Astrocyte (in vitro differentiated cells and primary cell): ENCODE measurements around the gene ZNF317. TPM values are rescaled to one million over a fixed set of nuclear protein-coding genes. Genes with fewer than 3 reads are reported as not detected.

Source experiments
- DNase-seq: peaks from one replicate; pipeline ENCODE4 v3.0.0-alpha.2; 2010; ENCODE audit warnings: low read depth
- FAIRE-seq: peaks from 2 replicates; lab custom pipeline; 2011; peaks lifted over from hg19 to GRCh38; lab: Jason Lieb, UNC
- H2AFZ ChIP-seq: 2 replicates; pipeline ENCODE4 v1.6.0; 2012; ENCODE audit warnings: low read depth, low read length, inconsistent platforms
- H3K27ac ChIP-seq: 2 replicates; pipeline ENCODE4 v1.5.1; 2011; ENCODE audit warnings: low read depth, low read length, inconsistent platforms
- H3K27me3 ChIP-seq: 2 replicates; pipeline ENCODE4 v1.6.0; 2011; ENCODE audit warnings: low read length, inconsistent platforms; ENCODE audit not compliant: insufficient read depth
- H3K36me3 ChIP-seq: 2 replicates; pipeline ENCODE4 v1.5.1; 2011; ENCODE audit warnings: low read length, inconsistent platforms; ENCODE audit not compliant: insufficient read depth
- H3K4me1 ChIP-seq: 2 replicates; pipeline ENCODE4 v1.5.1; 2011; ENCODE audit warnings: low read length, inconsistent platforms; ENCODE audit not compliant: insufficient read depth
- H3K4me2 ChIP-seq: 2 replicates; pipeline ENCODE4 v1.6.0; 2012; ENCODE audit warnings: low read length, inconsistent platforms
- H3K4me3 ChIP-seq: 2 replicates; pipeline ENCODE4 v1.5.1; 2011; ENCODE audit warnings: low read depth, mild to moderate bottlenecking, low read length, inconsistent platforms; ENCODE audit not compliant: insufficient read depth
- H3K79me2 ChIP-seq: 2 replicates; pipeline ENCODE4 v1.6.0; 2012; ENCODE audit warnings: mild to moderate bottlenecking, low read length, inconsistent platforms; ENCODE audit not compliant: insufficient read depth
- H3K9ac ChIP-seq: 2 replicates; pipeline ENCODE4 v1.6.0; 2012; ENCODE audit warnings: mild to moderate bottlenecking, low read length, inconsistent platforms
- H3K9me3 ChIP-seq: 2 replicates; pipeline ENCODE4 v1.5.1; 2012; ENCODE audit warnings: low read depth, mild to moderate bottlenecking, low read length, inconsistent platforms; ENCODE audit not compliant: insufficient read depth
- H4K20me1 ChIP-seq: 2 replicates; pipeline ENCODE4 v1.6.0; 2012; ENCODE audit warnings: low read length, inconsistent platforms; ENCODE audit not compliant: insufficient read depth
- H3K27ac Mint-ChIP-seq: one replicate; pipeline ENCODE4 v1.8.0; 2021; ENCODE audit warnings: mild to moderate bottlenecking, mixed read lengths; ENCODE audit not compliant: unreplicated experiment
- H3K27me3 Mint-ChIP-seq: one replicate; pipeline ENCODE4 v1.8.0; 2021; ENCODE audit warnings: low read depth, mixed read lengths; ENCODE audit not compliant: unreplicated experiment
- H3K36me3 Mint-ChIP-seq: one replicate; pipeline ENCODE4 v1.8.0; 2021; ENCODE audit warnings: low read depth, mixed read lengths; ENCODE audit not compliant: unreplicated experiment
- H3K4me1 Mint-ChIP-seq: one replicate; pipeline ENCODE4 v1.8.0; 2021; ENCODE audit warnings: low read depth, mixed read lengths; ENCODE audit not compliant: unreplicated experiment
- H3K4me3 Mint-ChIP-seq: one replicate; pipeline ENCODE4 v1.8.0; 2021; ENCODE audit warnings: mild to moderate bottlenecking, moderate library complexity, mixed read lengths; ENCODE audit not compliant: unreplicated experiment
- H3K9me3 Mint-ChIP-seq: one replicate; pipeline ENCODE4 v1.8.0; 2021; ENCODE audit warnings: mild to moderate bottlenecking, mixed read lengths; ENCODE audit not compliant: unreplicated experiment
- CTCF ChIP-seq: IDR thresholded peaks from 2 replicates; pipeline ENCODE4 v1.5.1; 2011; ENCODE audit warnings: low read depth, mild to moderate bottlenecking, inconsistent platforms, low read length, moderate library complexity; ENCODE audit not compliant: insufficient read depth
- EZH2 ChIP-seq: IDR thresholded peaks from 2 replicates; pipeline ENCODE4 v1.6.1; 2012; ENCODE audit warnings: mild to moderate bottlenecking, low read length, inconsistent platforms; ENCODE audit not compliant: insufficient read depth
- total RNA-seq: library from RNA; stranded (reverse); gene quantifications from 2 replicates; pipeline ENCODE4 v1.2.1, GENCODE V29; 2021

ZNF317 gene
- total RNA-seq, 1 donor from 2014 or later, result 32.9 TPM

GRCh38 chr19:9146882-9147281 is 6.7 kb downstream of the ZNF317 start:
- H3K9me3 ChIP-seq, result peaks cover 3% of the 10 kb centered on the region
- H3K36me3 ChIP-seq, result peaks cover 8% of the 10 kb centered on the region
- Mint-ChIP-seq H3K4me1 (no peaks in the 10 kb centered on the region), H3K9me3 (peaks cover 47% of the 10 kb centered on the region), H3K36me3 (peaks cover 45% of the 10 kb centered on the region), H3K27me3 (no peaks in the 10 kb centered on the region), H3K27ac (no peak overlapping the region), H3K4me3 (no peak overlapping the region)
- H3K9ac ChIP-seq, result no peak overlapping the region
- H3K4me2 ChIP-seq, result no peak overlapping the region
- H3K4me1 ChIP-seq, result no peaks in the 10 kb centered on the region
- no peak overlapping the region for H2AFZ ChIP-seq
- FAIRE-seq (no peak), DNase-seq (no peak)
- no peaks in the 10 kb centered on the region for H3K27me3 ChIP-seq
- peaks cover 97% of the 10 kb centered on the region for H3K79me2 ChIP-seq
- no peak for TF ChIP-seq EZH2
- TF ChIP-seq CTCF, result no peak
- H3K4me3 ChIP-seq, result no peak overlapping the region
- no peak overlapping the region for H3K27ac ChIP-seq
- H4K20me1 ChIP-seq, result peaks cover 77% of the 10 kb centered on the region

GRCh38 chr19:9148697-9149096 is 8.5 kb downstream of the ZNF317 start:
- Histone ChIP-seq H3K4me2 (no peak overlapping the region), H3K27me3 (no peaks in the 10 kb centered on the region), H3K79me2 (peaks cover 96% of the 10 kb centered on the region), H3K4me3 (no peak overlapping the region), H3K36me3 (peaks cover 5% of the 10 kb centered on the region), H3K4me1 (no peaks in the 10 kb centered on the region), H3K9ac (no peak overlapping the region), H3K9me3 (peaks cover 17% of the 10 kb centered on the region), H2AFZ (no peak overlapping the region), H3K27ac (no peak overlapping the region), H4K20me1 (peaks cover 74% of the 10 kb centered on the region)
- Mint-ChIP-seq H3K27me3 (no peaks in the 10 kb centered on the region), H3K4me3 (no peak overlapping the region), H3K27ac (no peak overlapping the region), H3K4me1 (no peaks in the 10 kb centered on the region), H3K9me3 (peaks cover 61% of the 10 kb centered on the region), H3K36me3 (peaks cover 52% of the 10 kb centered on the region)
- DNase-seq (no peak), FAIRE-seq (no peak)
- no peak for TF ChIP-seq EZH2
- no peak for TF ChIP-seq CTCF

- Mint-ChIP-seq H3K27me3 (no peaks in the 10 kb centered on the region), H3K36me3 (peaks cover 59% of the 10 kb centered on the region), H3K4me1 (no peaks in the 10 kb centered on the region), H3K9me3 (peaks cover 61% of the 10 kb centered on the region), H3K4me3 (no peak overlapping the region), H3K27ac (peak overlapping the region; percentile 38)
- Histone ChIP-seq H3K4me3 (no peak overlapping the region), H3K27ac (no peak overlapping the region), H3K9ac (no peak overlapping the region), H3K27me3 (no peaks in the 10 kb centered on the region), H3K4me1 (no peaks in the 10 kb centered on the region), H4K20me1 (peaks cover 72% of the 10 kb centered on the region), H3K9me3 (peaks cover 13% of the 10 kb centered on the region), H3K79me2 (peaks cover 96% of the 10 kb centered on the region), H3K36me3 (peaks cover 5% of the 10 kb centered on the region), H3K4me2 (no peak overlapping the region), H2AFZ (no peak overlapping the region)
- FAIRE-seq (no peak), DNase-seq (no peak)
- no peak for TF ChIP-seq EZH2
- TF ChIP-seq CTCF, result no peak
Observed at GRCh38 chr19:9149997-9150396, 9.8 kb downstream of the ZNF317 start.
